Measurements from ENCODE around the gene UAP1.

The UAP1 gene

DNA sequence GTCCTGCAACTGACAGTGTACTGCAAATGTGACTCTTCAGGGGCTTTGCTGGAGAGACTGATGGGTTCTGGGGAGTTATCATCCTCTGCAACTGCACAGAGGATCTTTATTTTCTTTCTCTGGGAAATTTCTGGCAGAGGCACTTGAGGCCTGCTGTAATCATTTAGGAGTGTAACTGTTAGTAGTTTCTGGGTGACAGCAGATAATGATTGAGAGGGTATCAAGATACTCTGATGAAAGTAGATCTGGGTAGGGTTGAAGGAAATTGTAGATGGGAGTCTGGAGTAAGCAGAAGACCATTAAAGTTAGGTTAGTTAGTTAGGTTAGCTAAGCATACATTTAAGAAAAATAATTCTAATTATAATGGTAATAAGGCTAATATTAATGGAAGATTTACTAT is 59.7 kb downstream of the UAP1 start:
- DNase-seq = no peak

- DNase-seq = no peak
Measured at GRCh38 chr1:162625679-162626078, 64.2 kb downstream of the UAP1 start.

- DNase-seq = peak; percentile 83
Measured at GRCh38 chr1:162626094-162626493, 64.6 kb downstream of the UAP1 start.

DNA sequence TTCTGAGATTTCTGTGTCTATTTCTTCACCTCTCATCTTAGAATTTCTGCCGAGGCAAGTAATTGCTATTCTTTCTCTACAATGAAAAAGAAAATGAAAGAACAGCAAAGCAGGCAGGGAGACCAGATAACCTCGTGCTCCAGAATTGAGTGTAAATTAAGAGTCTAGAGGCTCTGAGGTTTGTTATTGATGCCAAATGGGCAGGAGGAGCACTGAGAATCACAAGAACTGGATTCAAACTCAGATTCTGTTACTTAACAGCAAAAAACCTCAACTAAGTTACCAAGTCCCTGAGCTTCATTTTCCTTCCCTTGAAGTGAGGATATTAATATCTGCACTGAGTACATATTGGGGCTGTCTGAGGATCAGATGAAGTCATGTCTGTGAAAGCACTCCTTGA is 65.2 kb downstream of the UAP1 start:
- no peak for DNase-seq

- DNase-seq = no peak
Measured at GRCh38 chr1:162627662-162628296, 66.3 kb downstream of the UAP1 start.

- DNase-seq = no peak
Measured at GRCh38 chr1:162629077-162629627, 67.6 kb downstream of the UAP1 start.

DNA sequence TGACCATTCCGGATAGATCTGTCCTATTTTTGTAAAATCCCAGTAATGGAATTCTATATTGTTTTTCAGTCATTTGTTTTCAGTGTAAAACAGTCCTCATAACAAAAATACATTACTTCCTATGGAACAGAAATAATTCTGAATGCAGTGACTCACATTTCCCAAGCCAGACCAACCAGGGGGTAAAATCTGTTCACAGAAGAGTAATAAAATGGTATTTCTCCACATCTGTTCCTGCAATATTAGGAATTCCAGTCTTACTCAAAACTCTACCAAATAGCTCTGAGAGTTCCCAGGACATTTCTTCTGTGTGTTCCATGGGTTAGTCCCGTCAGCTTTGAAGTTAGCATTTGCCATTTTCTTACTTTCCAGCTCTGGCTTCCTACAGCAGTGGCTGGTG is 68.1 kb downstream of the UAP1 start:
- DNase-seq = no peak

DNA sequence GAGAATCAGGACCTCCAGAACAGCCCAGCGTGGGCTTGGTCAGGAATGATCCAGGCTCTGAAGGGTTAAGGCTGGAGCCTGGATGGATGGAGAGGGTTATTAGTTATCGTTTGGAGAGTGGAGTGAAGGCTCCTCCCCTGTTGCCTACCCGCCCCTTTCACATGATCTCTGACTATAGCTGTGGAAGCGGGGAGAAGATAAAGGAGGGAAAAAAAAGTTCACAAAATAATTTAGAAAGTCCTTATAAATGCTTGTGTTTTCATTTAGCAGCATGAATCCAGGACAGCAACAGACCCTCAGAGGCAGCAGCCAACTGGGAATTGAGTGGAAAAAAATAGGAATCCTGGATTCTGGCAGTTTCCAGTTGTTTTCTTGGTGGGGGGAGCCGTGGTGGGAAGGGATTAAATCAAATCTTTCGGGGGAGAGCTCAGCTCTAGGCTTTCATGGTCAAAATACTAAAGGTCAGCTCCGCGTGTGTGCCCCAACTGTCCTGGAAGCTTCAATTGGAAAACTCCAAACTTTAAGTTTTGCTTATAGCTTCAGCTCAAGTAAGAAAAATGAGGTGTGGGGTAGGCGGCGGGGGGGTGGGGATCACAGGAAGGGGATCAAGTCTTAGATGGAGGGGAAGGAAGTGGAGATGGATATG is 70.1 kb downstream of the UAP1 start:
- DNase-seq = peak; percentile 76

- peak; percentile 93 for DNase-seq
Measured at GRCh38 chr1:162632217-162632666, 70.7 kb downstream of the UAP1 start, which contains the start of gene DDR2. Gene DDR2 (plus strand): TSS chr1:162632464. CDS start chr1:162719064, 86,600 bp downstream.

- DNase-seq = no peak
Measured at GRCh38 chr1:162632698-162633080, 71.2 kb downstream of the UAP1 start.

GRCh38 chr1:162633081-162633762 is 71.7 kb downstream of the UAP1 start:
- peak; percentile 33 for DNase-seq

DNA sequence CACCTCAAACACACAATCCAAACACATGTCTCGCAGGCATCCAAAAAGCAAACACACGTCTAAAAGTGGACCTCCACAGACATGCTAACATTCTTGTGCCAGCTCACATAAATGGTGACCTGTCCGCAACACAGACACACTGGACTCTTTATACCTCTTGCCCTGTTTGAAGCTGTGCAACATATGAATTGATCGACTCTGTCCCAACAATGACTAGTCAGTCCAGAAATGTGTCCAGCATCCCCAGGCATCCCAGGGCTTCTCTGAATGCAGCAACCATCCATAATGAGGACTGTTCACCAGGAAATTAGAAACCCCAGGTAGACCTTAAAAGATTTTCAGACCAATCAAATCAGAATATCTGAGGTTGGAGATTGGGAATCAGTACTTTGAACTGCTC is 73.9 kb downstream of the UAP1 start:
- no peak for DNase-seq

- DNase-seq = no peak
Measured at GRCh38 chr1:162639718-162640117, 78.2 kb downstream of the UAP1 start.

DNA sequence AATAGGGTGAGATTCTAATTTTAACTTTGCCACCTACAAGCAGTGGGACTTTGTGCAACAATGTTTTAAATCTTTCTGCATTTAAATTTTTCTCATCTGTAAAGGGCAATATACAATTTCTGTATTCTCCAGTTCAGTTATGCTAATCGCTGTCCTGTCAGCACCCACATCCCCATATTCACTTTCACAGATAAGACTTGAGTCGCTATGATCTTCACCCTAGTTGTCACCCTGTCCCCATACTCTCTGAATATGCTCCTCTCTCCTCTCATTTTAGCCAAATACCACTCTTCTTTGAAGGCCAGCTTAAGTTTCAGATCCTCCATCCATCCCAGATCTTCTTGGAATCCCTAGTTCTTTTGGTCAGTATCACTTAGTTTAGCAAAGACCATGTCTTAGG is 79.6 kb downstream of the UAP1 start:
- DNase-seq = no peak

GRCh38 chr1:162644986-162645314 is 83.4 kb downstream of the UAP1 start:
- DNase-seq = no peak

- no peak for DNase-seq
Measured at GRCh38 chr1:162645666-162646065, 84.1 kb downstream of the UAP1 start.

DNA sequence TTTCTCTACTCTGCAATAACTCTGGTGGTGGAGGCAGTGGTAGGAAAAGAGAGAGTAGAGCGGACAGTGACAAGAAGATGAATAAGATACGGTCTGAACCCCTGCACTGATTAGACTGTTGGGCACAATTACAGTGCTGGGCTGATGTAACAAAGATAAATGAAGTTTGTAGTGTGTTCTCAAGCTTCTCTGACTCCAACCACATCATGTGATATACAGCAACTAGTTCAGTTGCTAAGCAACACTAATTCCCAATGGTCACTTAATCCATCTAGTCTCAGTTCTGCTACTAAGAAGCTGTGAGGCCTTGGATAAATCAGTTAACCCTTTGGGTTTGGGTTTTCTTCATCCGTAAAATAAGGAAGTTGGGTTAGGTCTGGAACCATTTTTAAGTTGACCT is 88.1 kb downstream of the UAP1 start:
- DNase-seq = no peak
